Activated naive CD4-positive, alpha-beta T cell treated with anti-CD3 and anti-CD28 coated beads for 36 hours (primary cell): ENCODE results near the gene FOXL3. TPM values are rescaled to one million over a fixed set of nuclear protein-coding genes. Genes with fewer than 3 reads are reported as not detected.
"Not testable (repeated sequence)": the region's sequence is repeated elsewhere in the genome, so short reads cannot be mapped to it uniquely, and the experiment has no call there.

ENCODE experiments used
- CTCF ChIA-PET: fragments of 350-600 bp; sonication (Branson Sonifier 250); formaldehyde crosslinking; loops from one replicate; lab custom pipeline; 2021; ENCODE audit warnings: antibody characterized with exemption; lab: Charles Lee
- DNase-seq: peaks from one replicate; pipeline ENCODE4 v3.0.0-alpha.2; 2020
- H3K27ac Mint-ChIP-seq: one replicate; pipeline ENCODE4 v1.8.0; 2021; ENCODE audit warnings: mild to moderate bottlenecking, mixed read lengths
- H3K27me3 Mint-ChIP-seq: one replicate; pipeline ENCODE4 v1.8.0; 2021; ENCODE audit warnings: low read depth, mixed read lengths
- H3K36me3 Mint-ChIP-seq: one replicate; pipeline ENCODE4 v1.8.0; 2021; ENCODE audit warnings: low read depth, mixed read lengths
- H3K4me1 Mint-ChIP-seq: one replicate; pipeline ENCODE4 v1.8.0; 2021; ENCODE audit warnings: low read depth, mixed read lengths
- H3K4me3 Mint-ChIP-seq: one replicate; pipeline ENCODE4 v1.8.0; 2021; ENCODE audit warnings: mild to moderate bottlenecking, moderate library complexity, mixed read lengths
- H3K9me3 Mint-ChIP-seq: one replicate; pipeline ENCODE4 v1.8.0; 2021; ENCODE audit warnings: mixed read lengths
- intact Hi-C: fragments of 100-400 bp; cut with micrococcal nuclease; formaldehyde crosslinking; loops from one replicate; pipeline ENCODE4 v1.15.1; 2023
- total RNA-seq, 2 experiments: library from RNA; stranded (reverse); gene quantifications; one replicate each; pipeline ENCODE4 v1.2.3, GENCODE V29; 2021

Gene FOXL3
- total RNA-seq, 2 experiments from 2014 or later, result not detected

- no peak for DNase-seq
- no peaks in the 10 kb centered on the region for H3K27me3 Mint-ChIP-seq
- intact Hi-C loops, result no loop called here
These were observed 32.4 kb upstream of the FOXL3 start for GRCh38 chr7:257647-257992.

GRCh38 chr7:258476-259190 is 31.3 kb upstream of the FOXL3 start:
- intact Hi-C loops, result no loop called here
- H3K27me3 Mint-ChIP-seq, result no peaks in the 10 kb centered on the region
- H3K36me3 Mint-ChIP-seq, result no peaks in the 10 kb centered on the region
- H3K9me3 Mint-ChIP-seq, result peaks cover 8% of the 10 kb centered on the region
- peaks cover 2% of the 10 kb centered on the region for H3K4me1 Mint-ChIP-seq
- no peak for DNase-seq
- H3K4me3 Mint-ChIP-seq, result no peak overlapping the region
- CTCF ChIA-PET, result no interaction called here
- no peak overlapping the region for H3K27ac Mint-ChIP-seq

More at GRCh38 chr7:257647-257992, 32.4 kb upstream of the FOXL3 start:
- Mint-ChIP-seq H3K9me3 (peaks cover 8% of the 10 kb centered on the region), H3K27ac (no peak overlapping the region), H3K36me3 (no peaks in the 10 kb centered on the region), H3K4me3 (no peak overlapping the region), H3K4me1 (peaks cover 2% of the 10 kb centered on the region)
- CTCF ChIA-PET, result no interaction called here

GRCh38 chr7:259191-259505 is 30.8 kb upstream of the FOXL3 start:
- CTCF ChIA-PET, result no interaction called here
- intact Hi-C loops, result no loop called here
- H3K4me3 Mint-ChIP-seq, result no peak overlapping the region
- no peak overlapping the region for H3K27ac Mint-ChIP-seq
- no peaks in the 10 kb centered on the region for H3K36me3 Mint-ChIP-seq
- peaks cover 2% of the 10 kb centered on the region for H3K4me1 Mint-ChIP-seq
- peaks cover 8% of the 10 kb centered on the region for H3K9me3 Mint-ChIP-seq
- DNase-seq, result no peak
- no peaks in the 10 kb centered on the region for H3K27me3 Mint-ChIP-seq

- peaks cover 2% of the 10 kb centered on the region for H3K4me1 Mint-ChIP-seq
- CTCF ChIA-PET, result no interaction called here
- no peak overlapping the region for H3K27ac Mint-ChIP-seq
- intact Hi-C loops, result no loop called here
- no peaks in the 10 kb centered on the region for H3K36me3 Mint-ChIP-seq
- no peak for DNase-seq
- no peaks in the 10 kb centered on the region for H3K27me3 Mint-ChIP-seq
- peaks cover 8% of the 10 kb centered on the region for H3K9me3 Mint-ChIP-seq
- no peak overlapping the region for H3K4me3 Mint-ChIP-seq
These were observed 30.1 kb upstream of the FOXL3 start for GRCh38 chr7:259751-260405.

- no peak overlapping the region for H3K27ac Mint-ChIP-seq
- CTCF ChIA-PET, result no interaction called here
- peaks cover 8% of the 10 kb centered on the region for H3K9me3 Mint-ChIP-seq
- H3K36me3 Mint-ChIP-seq, result no peaks in the 10 kb centered on the region
- no peak overlapping the region for H3K4me3 Mint-ChIP-seq
- H3K27me3 Mint-ChIP-seq, result no peaks in the 10 kb centered on the region
- intact Hi-C loops, result no loop called here
- peaks cover 2% of the 10 kb centered on the region for H3K4me1 Mint-ChIP-seq
- no peak for DNase-seq
These were observed 29.3 kb upstream of the FOXL3 start for GRCh38 chr7:260441-261281.

- CTCF ChIA-PET, result interaction anchor here (1.2 kb wide), 1 partner anchor 76 kb away, joined by 4 read pairs; no protein-coding TSS in a partner anchor
These were observed 28.4 kb upstream of the FOXL3 start for GRCh38 chr7:261341-262250.

GRCh38 chr7:262251-262572 is 27.8 kb upstream of the FOXL3 start:
- H3K4me1 Mint-ChIP-seq, result peaks cover 2% of the 10 kb centered on the region
- H3K27ac Mint-ChIP-seq, result no peak overlapping the region
- peak; percentile 4 for DNase-seq
- CTCF ChIA-PET, result interaction anchor here (0.7 to 1.2 kb wide), 3 partner anchors 76 to 216 kb away, joined by 3 to 4 read pairs (median 3); no protein-coding TSS in a partner anchor
- no peak overlapping the region for H3K4me3 Mint-ChIP-seq
- no peaks in the 10 kb centered on the region for H3K27me3 Mint-ChIP-seq
- H3K9me3 Mint-ChIP-seq, result peaks cover 8% of the 10 kb centered on the region
- intact Hi-C loops, result no loop called here
- no peaks in the 10 kb centered on the region for H3K36me3 Mint-ChIP-seq

More at GRCh38 chr7:261341-262250, 28.4 kb upstream of the FOXL3 start:
- intact Hi-C loops, result no loop called here
- Mint-ChIP-seq H3K4me1 (peaks cover 2% of the 10 kb centered on the region), H3K9me3 (peaks cover 8% of the 10 kb centered on the region), H3K27me3 (no peaks in the 10 kb centered on the region), H3K36me3 (no peaks in the 10 kb centered on the region), H3K27ac (no peak overlapping the region), H3K4me3 (no peak overlapping the region)
- no peak for DNase-seq

- H3K4me1 Mint-ChIP-seq, H3K36me3 Mint-ChIP-seq, H3K9me3 Mint-ChIP-seq, H3K27ac Mint-ChIP-seq, H3K27me3 Mint-ChIP-seq, intact Hi-C loops, H3K4me3 Mint-ChIP-seq: not testable (repeated sequence)
- CTCF ChIA-PET, result interaction anchor here (0.7 to 1.4 kb wide), 5 partner anchors 43 to 217 kb away, joined by 3 to 5 read pairs (median 3); no protein-coding TSS in a partner anchor
- DNase-seq, result peak; percentile 86
These were observed 27.2 kb upstream of the FOXL3 start for GRCh38 chr7:262631-263311.

GRCh38 chr7:263483-264351 is 26.3 kb upstream of the FOXL3 start:
- H3K36me3 Mint-ChIP-seq, H3K9me3 Mint-ChIP-seq, H3K4me1 Mint-ChIP-seq, H3K4me3 Mint-ChIP-seq, H3K27me3 Mint-ChIP-seq, H3K27ac Mint-ChIP-seq, intact Hi-C loops: not testable (repeated sequence)
- DNase-seq, result peak; percentile 66
- CTCF ChIA-PET, result interaction anchor here (0.6 to 1.4 kb wide), 9 partner anchors 9 to 542 kb away, joined by 3 to 10 read pairs (median 3); no protein-coding TSS in a partner anchor

- Mint-ChIP-seq H3K27me3 (no peaks in the 10 kb centered on the region), H3K4me1 (peaks cover 2% of the 10 kb centered on the region), H3K4me3 (no peak overlapping the region), H3K36me3 (no peaks in the 10 kb centered on the region), H3K27ac (no peak overlapping the region), H3K9me3 (peaks cover 8% of the 10 kb centered on the region)
- intact Hi-C loops, result no loop called here
- CTCF ChIA-PET, result interaction anchor here (0.6 to 1.6 kb wide), 10 partner anchors 8 to 541 kb away, joined by 3 to 10 read pairs (median 3); no protein-coding TSS in a partner anchor
- DNase-seq, result no peak
These were observed 25.3 kb upstream of the FOXL3 start for GRCh38 chr7:264541-265191.
